Measurements from ENCODE around the gene GALNTL6.

DNA sequence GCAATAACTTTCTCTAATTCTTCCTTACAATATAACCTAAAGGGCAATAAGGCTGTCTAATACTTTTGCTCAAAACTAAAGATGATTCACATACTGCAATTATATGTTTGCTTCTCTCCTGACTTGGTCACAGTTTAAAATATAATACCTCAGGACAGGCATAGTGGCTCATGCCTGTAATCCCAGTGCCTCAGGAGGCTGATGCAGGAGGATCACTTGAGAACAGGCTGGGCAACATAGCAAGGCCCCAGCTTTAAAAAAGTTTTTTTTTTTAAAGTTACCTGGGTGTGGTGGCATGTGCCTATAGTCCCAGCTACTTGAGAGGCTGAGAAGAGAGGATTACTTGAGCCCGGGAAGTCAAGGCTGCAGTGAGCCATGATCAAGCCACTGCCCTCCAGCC is 1125.7 kb downstream of the GALNTL6 start:
- TF ChIP-seq, protein P1, sequence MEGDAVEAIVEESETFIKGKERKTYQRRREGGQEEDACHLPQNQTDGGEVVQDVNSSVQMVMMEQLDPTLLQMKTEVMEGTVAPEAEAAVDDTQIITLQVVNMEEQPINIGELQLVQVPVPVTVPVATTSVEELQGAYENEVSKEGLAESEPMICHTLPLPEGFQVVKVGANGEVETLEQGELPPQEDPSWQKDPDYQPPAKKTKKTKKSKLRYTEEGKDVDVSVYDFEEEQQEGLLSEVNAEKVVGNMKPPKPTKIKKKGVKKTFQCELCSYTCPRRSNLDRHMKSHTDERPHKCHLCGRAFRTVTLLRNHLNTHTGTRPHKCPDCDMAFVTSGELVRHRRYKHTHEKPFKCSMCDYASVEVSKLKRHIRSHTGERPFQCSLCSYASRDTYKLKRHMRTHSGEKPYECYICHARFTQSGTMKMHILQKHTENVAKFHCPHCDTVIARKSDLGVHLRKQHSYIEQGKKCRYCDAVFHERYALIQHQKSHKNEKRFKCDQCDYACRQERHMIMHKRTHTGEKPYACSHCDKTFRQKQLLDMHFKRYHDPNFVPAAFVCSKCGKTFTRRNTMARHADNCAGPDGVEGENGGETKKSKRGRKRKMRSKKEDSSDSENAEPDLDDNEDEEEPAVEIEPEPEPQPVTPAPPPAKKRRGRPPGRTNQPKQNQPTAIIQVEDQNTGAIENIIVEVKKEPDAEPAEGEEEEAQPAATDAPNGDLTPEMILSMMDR (conservative IDR thresholded peaks at IDR 0.05): no peak
- no peak for TF ChIP-seq EZH2 (IDR thresholded peaks at IDR 0.05; ENCODE audit: low read depth)
